ENCODE data around the gene ENPP3.

The ENPP3 gene

GRCh38 chr6:131629651-131630050 lies 7.5 kb upstream of the ENPP3 start:
- Histone ChIP-seq H3K9ac (ENCODE audit: low read length) (no peak overlapping the region), H3K27me3 (ENCODE audit: control insufficient read depth, insufficient read depth, low read length) (no peaks in the 10 kb centered on the region), H3K4me3 (ENCODE audit: low read length) (no peak overlapping the region), H3K4me1 (ENCODE audit: control insufficient read depth, insufficient read depth, low read length) (peaks cover 3% of the 10 kb centered on the region), H3K27ac (ENCODE audit: low read depth, low read length) (no peak overlapping the region), H3K36me3 (ENCODE audit: control insufficient read depth, insufficient read depth, low read length) (peaks cover under 1% of the 10 kb centered on the region)

- Histone ChIP-seq H3K27ac (ENCODE audit: low read depth, low read length) (no peak overlapping the region), H3K27me3 (ENCODE audit: control insufficient read depth, insufficient read depth, low read length) (no peaks in the 10 kb centered on the region), H3K36me3 (ENCODE audit: control insufficient read depth, insufficient read depth, low read length) (no peaks in the 10 kb centered on the region), H3K9ac (ENCODE audit: low read length) (no peak overlapping the region), H3K4me1 (ENCODE audit: control insufficient read depth, insufficient read depth, low read length) (peaks cover 3% of the 10 kb centered on the region), H3K4me3 (ENCODE audit: low read length) (no peak overlapping the region)
Measured at GRCh38 chr6:131631625-131632289, 5.3 kb upstream of the ENPP3 start.

GRCh38 chr6:131635384-131636340 lies 1.4 kb upstream of the ENPP3 start:
- Histone ChIP-seq H3K36me3 (ENCODE audit: control insufficient read depth, insufficient read depth, low read length) (no peaks in the 10 kb centered on the region), H3K4me1 (ENCODE audit: control insufficient read depth, insufficient read depth, low read length) (no peaks in the 10 kb centered on the region), H3K4me3 (ENCODE audit: low read length) (no peak overlapping the region), H3K27ac (ENCODE audit: low read depth, low read length) (no peak overlapping the region), H3K27me3 (ENCODE audit: control insufficient read depth, insufficient read depth, low read length) (no peaks in the 10 kb centered on the region), H3K9ac (ENCODE audit: low read length) (no peak overlapping the region)

- Histone ChIP-seq H3K4me3 (ENCODE audit: low read length) (no peak overlapping the region), H3K9ac (ENCODE audit: low read length) (no peak overlapping the region), H3K36me3 (ENCODE audit: control insufficient read depth, insufficient read depth, low read length) (no peaks in the 10 kb centered on the region), H3K27ac (ENCODE audit: low read depth, low read length) (no peak overlapping the region), H3K4me1 (ENCODE audit: control insufficient read depth, insufficient read depth, low read length) (no peaks in the 10 kb centered on the region), H3K27me3 (ENCODE audit: control insufficient read depth, insufficient read depth, low read length) (no peaks in the 10 kb centered on the region)
Measured at GRCh38 chr6:131638013-131638412, 911 bp downstream of the ENPP3 start.

- Histone ChIP-seq H3K9ac (ENCODE audit: low read length) (no peak overlapping the region), H3K4me1 (ENCODE audit: control insufficient read depth, insufficient read depth, low read length) (no peaks in the 10 kb centered on the region), H3K36me3 (ENCODE audit: control insufficient read depth, insufficient read depth, low read length) (no peaks in the 10 kb centered on the region), H3K27ac (ENCODE audit: low read depth, low read length) (no peak overlapping the region), H3K27me3 (ENCODE audit: control insufficient read depth, insufficient read depth, low read length) (no peaks in the 10 kb centered on the region), H3K4me3 (ENCODE audit: low read length) (no peak overlapping the region)
Measured at GRCh38 chr6:131640100-131640499, 3.0 kb downstream of the ENPP3 start.

GRCh38 chr6:131640576-131640975 lies 3.5 kb downstream of the ENPP3 start:
- Histone ChIP-seq H3K36me3 (ENCODE audit: control insufficient read depth, insufficient read depth, low read length) (no peaks in the 10 kb centered on the region), H3K27ac (ENCODE audit: low read depth, low read length) (no peak overlapping the region), H3K9ac (ENCODE audit: low read length) (no peak overlapping the region)

GRCh38 chr6:131641554-131641953 lies 4.5 kb downstream of the ENPP3 start:
- H3K4me3 ChIP-seq (ENCODE audit: low read length): no peak overlapping the region

More at GRCh38 chr6:131640576-131640975, 3.5 kb downstream of the ENPP3 start:
- no peaks in the 10 kb centered on the region for H3K4me1 ChIP-seq (ENCODE audit: control insufficient read depth, insufficient read depth, low read length)
- no peak overlapping the region for H3K4me3 ChIP-seq (ENCODE audit: low read length)
- H3K27me3 ChIP-seq (ENCODE audit: control insufficient read depth, insufficient read depth, low read length): no peaks in the 10 kb centered on the region

GRCh38 chr6:131642565-131642964 lies 5.5 kb downstream of the ENPP3 start:
- no peaks in the 10 kb centered on the region for H3K36me3 ChIP-seq (ENCODE audit: control insufficient read depth, insufficient read depth, low read length)
- H3K4me1 ChIP-seq (ENCODE audit: control insufficient read depth, insufficient read depth, low read length): no peaks in the 10 kb centered on the region
- no peak overlapping the region for H3K9ac ChIP-seq (ENCODE audit: low read length)
- H3K4me3 ChIP-seq (ENCODE audit: low read length): no peak overlapping the region
- no peak overlapping the region for H3K27ac ChIP-seq (ENCODE audit: low read depth, low read length)
- no peaks in the 10 kb centered on the region for H3K27me3 ChIP-seq (ENCODE audit: control insufficient read depth, insufficient read depth, low read length)

More at GRCh38 chr6:131641554-131641953, 4.5 kb downstream of the ENPP3 start:
- H3K27ac ChIP-seq (ENCODE audit: low read depth, low read length): no peak overlapping the region
- H3K36me3 ChIP-seq (ENCODE audit: control insufficient read depth, insufficient read depth, low read length): no peaks in the 10 kb centered on the region
- H3K27me3 ChIP-seq (ENCODE audit: control insufficient read depth, insufficient read depth, low read length): no peaks in the 10 kb centered on the region
- no peaks in the 10 kb centered on the region for H3K4me1 ChIP-seq (ENCODE audit: control insufficient read depth, insufficient read depth, low read length)
- no peak overlapping the region for H3K9ac ChIP-seq (ENCODE audit: low read length)

- Histone ChIP-seq H3K9ac (ENCODE audit: low read length) (no peak overlapping the region), H3K27ac (ENCODE audit: low read depth, low read length) (no peak overlapping the region), H3K4me1 (ENCODE audit: control insufficient read depth, insufficient read depth, low read length) (no peaks in the 10 kb centered on the region), H3K4me3 (ENCODE audit: low read length) (no peak overlapping the region), H3K36me3 (ENCODE audit: control insufficient read depth, insufficient read depth, low read length) (no peaks in the 10 kb centered on the region), H3K27me3 (ENCODE audit: control insufficient read depth, insufficient read depth, low read length) (no peaks in the 10 kb centered on the region)
Measured at GRCh38 chr6:131642987-131643611, 6.0 kb downstream of the ENPP3 start.

GRCh38 chr6:131643855-131644460 lies 6.9 kb downstream of the ENPP3 start:
- H3K27ac ChIP-seq (ENCODE audit: low read depth, low read length): no peak overlapping the region
- no peaks in the 10 kb centered on the region for H3K4me1 ChIP-seq (ENCODE audit: control insufficient read depth, insufficient read depth, low read length)
- H3K36me3 ChIP-seq (ENCODE audit: control insufficient read depth, insufficient read depth, low read length): no peaks in the 10 kb centered on the region
- no peak overlapping the region for H3K4me3 ChIP-seq (ENCODE audit: low read length)
- no peaks in the 10 kb centered on the region for H3K27me3 ChIP-seq (ENCODE audit: control insufficient read depth, insufficient read depth, low read length)
- H3K9ac ChIP-seq (ENCODE audit: low read length): no peak overlapping the region

GRCh38 chr6:131644921-131645320 lies 7.8 kb downstream of the ENPP3 start:
- H3K36me3 ChIP-seq (ENCODE audit: control insufficient read depth, insufficient read depth, low read length): no peaks in the 10 kb centered on the region
- H3K4me1 ChIP-seq (ENCODE audit: control insufficient read depth, insufficient read depth, low read length): no peaks in the 10 kb centered on the region
- no peak overlapping the region for H3K4me3 ChIP-seq (ENCODE audit: low read length)
- no peak overlapping the region for H3K27ac ChIP-seq (ENCODE audit: low read depth, low read length)
- H3K9ac ChIP-seq (ENCODE audit: low read length): no peak overlapping the region
- no peaks in the 10 kb centered on the region for H3K27me3 ChIP-seq (ENCODE audit: control insufficient read depth, insufficient read depth, low read length)

- no peaks in the 10 kb centered on the region for H3K27me3 ChIP-seq (ENCODE audit: control insufficient read depth, insufficient read depth, low read length)
- H3K4me1 ChIP-seq (ENCODE audit: control insufficient read depth, insufficient read depth, low read length): no peaks in the 10 kb centered on the region
- no peak overlapping the region for H3K4me3 ChIP-seq (ENCODE audit: low read length)
- no peak overlapping the region for H3K27ac ChIP-seq (ENCODE audit: low read depth, low read length)
- no peak overlapping the region for H3K9ac ChIP-seq (ENCODE audit: low read length)
- H3K36me3 ChIP-seq (ENCODE audit: control insufficient read depth, insufficient read depth, low read length): no peaks in the 10 kb centered on the region
Measured at GRCh38 chr6:131645846-131646245, 8.7 kb downstream of the ENPP3 start.
